OCI-LY3 (cell line): ENCODE data around the gene AKAP7.

ENCODE experiments used
- H2AFZ ChIP-seq: fragments of 200-600, 300-600 bp; shearing (Covaris generic); 2 replicates; pipeline ENCODE4 v1.6.0; 2014; ENCODE audit warnings: antibody characterized with exemption, low read depth, low read length
- H3K27ac ChIP-seq: fragments of 200-600, 300-600 bp; sonication (generic); 2 replicates; pipeline ENCODE4 v1.5.1; 2014; ENCODE audit warnings: mild to moderate bottlenecking, low read length, moderate library complexity, mixed read lengths
- H3K27me3 ChIP-seq: fragments of 200-600, 300-600 bp; sonication (generic); 2 replicates; pipeline ENCODE4 v1.6.1; 2014; ENCODE audit warnings: low read depth, low read length, mixed read lengths
- H3K36me3 ChIP-seq: fragments of 200-600, 300-600 bp; sonication (generic); replicated peaks from 2 replicates; pipeline ENCODE3; 2014; ENCODE audit warnings: low read depth, low read length, mixed read lengths
- H3K4me1 ChIP-seq: fragments of 300-600, 200-600 bp; sonication (generic); 2 replicates; pipeline ENCODE4 v1.6.1; 2014; ENCODE audit warnings: low read length, mixed read lengths
- H3K4me2 ChIP-seq: fragments of 200-600, 300-600 bp; sonication (generic); 2 replicates; pipeline ENCODE4 v1.6.1; 2014; ENCODE audit warnings: low read length, mixed read lengths
- H3K4me3 ChIP-seq: fragments of 300-600, 200-600 bp; sonication (generic); 2 replicates; pipeline ENCODE4 v1.5.1; 2014; ENCODE audit warnings: antibody characterized with exemption, mild to moderate bottlenecking, low read length, moderate library complexity
- H3K79me2 ChIP-seq: fragments of 300-600, 200-600 bp; shearing (Covaris generic); 2 replicates; pipeline ENCODE4 v1.6.1; 2014; ENCODE audit warnings: mild to moderate bottlenecking, low read length, mixed read lengths
- H3K9ac ChIP-seq: fragments of 300-600, 200-600 bp; shearing (Covaris generic); 2 replicates; pipeline ENCODE4 v1.6.0; 2014; ENCODE audit warnings: mild to moderate bottlenecking, low read length, moderate library complexity
- H3K9me3 ChIP-seq: fragments of 200-600, 300-600 bp; shearing (Covaris generic); 2 replicates; pipeline ENCODE4 v1.6.1; 2014; ENCODE audit warnings: low read length, mixed read lengths; ENCODE audit not compliant: insufficient read depth
- H4K20me1 ChIP-seq: fragments of 200-600, 300-600 bp; sonication (generic); 2 replicates; pipeline ENCODE4 v1.6.1; 2016; ENCODE audit warnings: low read length, mixed read lengths; ENCODE audit not compliant: insufficient read depth
- CTCF ChIP-seq: fragments of 200-600, 300-600 bp; sonication (generic); IDR thresholded peaks from 2 replicates; pipeline ENCODE4 v1.5.1; 2014; ENCODE audit warnings: antibody characterized with exemption, low read length, low read depth
- EZH2phosphoT487 ChIP-seq: fragments of 200-600 bp; shearing (Covaris generic); IDR thresholded peaks from 2 replicates; pipeline ENCODE4 v1.6.1; 2018; ENCODE audit warnings: antibody characterized with exemption, mixed run types, low read depth

The AKAP7 gene

GRCh38 chr6:131191590-131191989, 56.3 kb downstream of the AKAP7 start:
- Histone ChIP-seq H4K20me1 (no peaks in the 10 kb centered on the region), H3K9ac (no peak overlapping the region)
- TF ChIP-seq EZH2phosphoT487 = no peak
- no peak for TF ChIP-seq CTCF

GRCh38 chr6:131197716-131198115, 62.4 kb downstream of the AKAP7 start:
- Histone ChIP-seq H2AFZ (no peak overlapping the region), H3K27me3 (no peaks in the 10 kb centered on the region), H3K27ac (no peak overlapping the region), H3K4me1 (0 out of 2 replicates have a peak, but pooled peaks cover 3% of the 10 kb centered on the region), H4K20me1 (no peaks in the 10 kb centered on the region), H3K79me2 (no peaks in the 10 kb centered on the region), H3K36me3 (no peaks in the 10 kb centered on the region), H3K9ac (no peak overlapping the region), H3K4me3 (no peak overlapping the region), H3K9me3 (no peaks in the 10 kb centered on the region), H3K4me2 (no peak overlapping the region)
- no peak for TF ChIP-seq EZH2phosphoT487
- no peak for TF ChIP-seq CTCF

More at GRCh38 chr6:131191590-131191989, 56.3 kb downstream of the AKAP7 start:
- Histone ChIP-seq H3K27ac (no peak overlapping the region), H3K79me2 (no peaks in the 10 kb centered on the region), H3K36me3 (no peaks in the 10 kb centered on the region), H3K9me3 (no peaks in the 10 kb centered on the region), H3K4me2 (no peak overlapping the region), H2AFZ (no peak overlapping the region), H3K27me3 (no peaks in the 10 kb centered on the region), H3K4me3 (no peak overlapping the region), H3K4me1 (no peaks in the 10 kb centered on the region)

- H3K27me3 ChIP-seq = no peaks in the 10 kb centered on the region
- peak overlapping the region; percentile 46; the same call in 1 of the 2 replicates for H2AFZ ChIP-seq
- H3K9ac ChIP-seq = no peak overlapping the region
- no peaks in the 10 kb centered on the region for H3K9me3 ChIP-seq
- H3K27ac ChIP-seq = no peak overlapping the region
- H3K4me3 ChIP-seq = no peak overlapping the region
- H3K4me2 ChIP-seq = peak overlapping the region; percentile 45
- TF ChIP-seq EZH2phosphoT487 = no peak
- peak; percentile 68 for TF ChIP-seq CTCF
- H3K79me2 ChIP-seq = no peaks in the 10 kb centered on the region
- 0 out of 2 replicates have a peak, but pooled peaks cover 3% of the 10 kb centered on the region for H3K4me1 ChIP-seq
- H4K20me1 ChIP-seq = no peaks in the 10 kb centered on the region
- H3K36me3 ChIP-seq = no peaks in the 10 kb centered on the region
These were observed 64.5 kb downstream of the AKAP7 start for GRCh38 chr6:131199568-131200272.

DNA sequence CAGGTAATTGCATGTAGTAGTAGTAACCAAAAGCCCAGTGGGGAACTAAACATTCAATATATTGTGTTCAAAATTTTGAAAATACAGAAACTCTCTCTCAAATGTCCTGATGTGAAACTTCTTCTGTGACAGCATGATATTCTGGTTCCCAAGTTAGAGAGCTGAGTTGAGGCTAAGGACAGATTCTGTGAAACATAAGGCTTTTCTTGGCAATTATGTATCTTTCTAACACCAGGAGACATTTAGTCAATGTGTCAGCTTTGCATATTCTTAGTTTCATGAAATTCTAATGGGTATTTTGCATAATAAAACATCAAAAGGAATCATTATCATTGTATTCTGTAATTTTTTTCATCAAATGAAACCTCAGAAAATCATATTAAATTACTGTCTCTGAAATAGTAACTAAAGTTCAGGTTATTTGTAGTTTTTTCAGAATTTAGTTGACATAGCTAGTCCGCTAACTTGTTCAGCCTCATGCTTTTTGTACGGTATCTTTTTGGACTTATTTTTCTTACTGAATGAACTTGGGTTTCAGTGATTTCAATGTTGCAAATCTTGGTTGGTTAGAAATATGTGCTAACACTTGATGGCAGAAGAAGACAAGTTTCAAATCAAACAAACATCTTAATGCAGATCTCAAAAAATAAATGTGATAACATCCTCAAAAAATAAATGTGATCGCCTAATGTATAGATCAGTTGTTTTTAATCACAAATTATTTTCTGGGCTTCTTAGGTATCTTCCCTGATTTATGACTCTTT, 70.4 kb downstream of the AKAP7 start:
- Histone ChIP-seq H3K9ac (no peak overlapping the region), H3K4me2 (no peak overlapping the region), H3K27me3 (no peaks in the 10 kb centered on the region), H2AFZ (no peak overlapping the region), H3K27ac (no peak overlapping the region), H4K20me1 (no peaks in the 10 kb centered on the region), H3K4me3 (no peak overlapping the region), H3K36me3 (no peaks in the 10 kb centered on the region), H3K9me3 (no peaks in the 10 kb centered on the region), H3K4me1 (no peaks in the 10 kb centered on the region), H3K79me2 (no peaks in the 10 kb centered on the region)
- TF ChIP-seq EZH2phosphoT487 (no peak), CTCF (no peak)
